ENCODE measurements around the gene TLX1. TPM values are rescaled to one million over a fixed set of nuclear protein-coding genes. Genes with fewer than 3 reads are reported as not detected.

The TLX1 gene
- total and polyA plus RNA-seq, 9 of the 15 experiments (the other 6 are each of a cell fraction or from before 2014, with no cell fraction given), result 0.03 to 3.3 (median 0.19) TPM; not detected in 1

DNA sequence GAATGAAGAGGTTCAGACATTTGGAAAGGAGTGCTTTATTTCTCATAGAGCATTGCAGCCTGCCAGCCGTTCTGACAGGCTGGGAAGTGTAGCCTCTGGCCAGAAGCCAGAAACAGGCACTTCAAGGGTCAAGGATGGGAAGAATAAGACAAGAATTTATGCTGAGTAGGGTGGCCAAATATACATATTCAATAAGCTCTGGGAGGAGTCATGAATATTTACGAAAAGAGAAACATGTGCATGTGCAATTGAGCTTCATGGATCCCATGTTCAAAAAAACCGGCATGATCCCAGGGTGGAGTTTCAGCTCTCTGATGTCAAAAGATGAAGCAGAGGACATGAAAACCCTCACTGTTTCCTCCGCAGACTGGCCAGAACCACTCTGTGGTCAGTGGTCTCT, 32.9 kb downstream of the TLX1 start:
- no peak for TF ChIP-seq PHB (CRISPR knock-in tag; IDR thresholded peaks at IDR 0.05)
- no peak for TF ChIP-seq ZFP1 (CRISPR knock-in tag; IDR thresholded peaks at IDR 0.05)
- TF ChIP-seq, protein P1, sequence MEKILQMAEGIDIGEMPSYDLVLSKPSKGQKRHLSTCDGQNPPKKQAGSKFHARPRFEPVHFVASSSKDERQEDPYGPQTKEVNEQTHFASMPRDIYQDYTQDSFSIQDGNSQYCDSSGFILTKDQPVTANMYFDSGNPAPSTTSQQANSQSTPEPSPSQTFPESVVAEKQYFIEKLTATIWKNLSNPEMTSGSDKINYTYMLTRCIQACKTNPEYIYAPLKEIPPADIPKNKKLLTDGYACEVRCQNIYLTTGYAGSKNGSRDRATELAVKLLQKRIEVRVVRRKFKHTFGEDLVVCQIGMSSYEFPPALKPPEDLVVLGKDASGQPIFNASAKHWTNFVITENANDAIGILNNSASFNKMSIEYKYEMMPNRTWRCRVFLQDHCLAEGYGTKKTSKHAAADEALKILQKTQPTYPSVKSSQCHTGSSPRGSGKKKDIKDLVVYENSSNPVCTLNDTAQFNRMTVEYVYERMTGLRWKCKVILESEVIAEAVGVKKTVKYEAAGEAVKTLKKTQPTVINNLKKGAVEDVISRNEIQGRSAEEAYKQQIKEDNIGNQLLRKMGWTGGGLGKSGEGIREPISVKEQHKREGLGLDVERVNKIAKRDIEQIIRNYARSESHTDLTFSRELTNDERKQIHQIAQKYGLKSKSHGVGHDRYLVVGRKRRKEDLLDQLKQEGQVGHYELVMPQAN (IDR thresholded peaks at IDR 0.05; ENCODE audit: borderline replicate concordance), result no peak
- TF ChIP-seq SPI1 (IDR thresholded peaks at IDR 0.05; ENCODE audit: borderline replicate concordance, low read depth, low read length), result no peak
- TF ChIP-seq HSF4 (CRISPR knock-in tag; IDR thresholded peaks at IDR 0.05; ENCODE audit: borderline replicate concordance), result no peak
- peak; percentile 47 for TF ChIP-seq NFIC (IDR thresholded peaks at IDR 0.05)
- Histone ChIP-seq H3K79me2 (ENCODE audit: control insufficient read depth, insufficient read depth, low read length) (no peaks in the 10 kb centered on the region), H3K9me1 (ENCODE audit: control insufficient read depth, insufficient read depth, low read length) (no peaks in the 10 kb centered on the region), H3K27ac (ENCODE audit: extremely low read depth, low read depth, low read length) (no peak overlapping the region), H4K20me1 (replicated peaks; ENCODE audit: control insufficient read depth, insufficient read depth, low read length) (no peaks in the 10 kb centered on the region), H2AFZ (ENCODE audit: low read depth, low read length) (no peak overlapping the region), H3K9me3 (replicated peaks; ENCODE audit: control insufficient read depth, insufficient read depth, low read depth, low read length) (no peaks in the 10 kb centered on the region), H3K4me1 (replicated peaks in 1 of 2; ENCODE audit: control insufficient read depth in 2 of 2, insufficient read depth in 2 of 2, low read length in 2 of 2) (no peaks in the 10 kb centered on the region), H3K4me2 (ENCODE audit: insufficient read depth, low read length) (no peak overlapping the region), H3K27me3 (ENCODE audit: control insufficient read depth in 2 of 2, insufficient read depth in 2 of 2, low read length in 2 of 2) (peaks cover 0 to 6% of the 10 kb centered on the region in 2 experiments; a peak in 2 of 5 replicates), H3K4me3 (no peak overlapping the region), H3K9ac (ENCODE audit: insufficient read depth in 1 of 2, low read depth in 2 of 2, low read length in 2 of 2) (no peak overlapping the region), H3K36me3 (ENCODE audit: control insufficient read depth, insufficient read depth, low read length) (no peaks in the 10 kb centered on the region)
- no peak for FAIRE-seq
- intact Hi-C loops (cut with micrococcal nuclease) (loop anchor here (5.0 kb wide), 2 partner anchors 48 to 123 kb away; no protein-coding TSS in a partner anchor), in situ Hi-C loops (cut with MboI) (loop anchor here (5.0 kb wide), 2 partner anchors 48 to 128 kb away; no protein-coding TSS in a partner anchor)
- POLR2A ChIA-PET, result no interaction called here
- BruUV-seq (replicated peaks), result no TSS peak
- ATAC-seq, result no peak
- DNase-seq (ENCODE audit: extremely low read depth in 1 of 4, low spot score in 3 of 4), result no peak
- WGBS (ENCODE audit: insufficient coverage, low coverage, missing lambda C conversion rate), result 0% methylated on average over 4 of the region's 4 CpGs
- CTCF ChIA-PET (ENCODE audit: low intra/inter-chr PET ratio), result no interaction called here
